OCI-LY7 (cell line): ENCODE data around the gene IQGAP2. TPM values are rescaled to one million over a fixed set of nuclear protein-coding genes. Genes with fewer than 3 reads are reported as not detected.

Source experiments
- BruUV-seq: library from RNA; stranded (reverse); fragments of 400-500 nt; replicated peaks from 2 replicates; lab custom pipeline; 2021; lab: Mats Ljungman, UMichigan
- CTCF ChIA-PET: fragments of 300-600 bp; sonication (Branson Sonifier 250); formaldehyde crosslinking; loops from one replicate; lab custom pipeline; 2022; ENCODE audit warnings: antibody characterized with exemption; ENCODE audit not compliant: unreplicated experiment; lab: Charles Lee
- POLR2A ChIA-PET: fragments of 300-600 bp; sonication (Branson Sonifier 250); formaldehyde crosslinking; loops from one replicate; lab custom pipeline; 2022; ENCODE audit warnings: antibody characterized with exemption; lab: Charles Lee
- DNase-seq: peaks from one replicate; pipeline ENCODE4 v3.0.0-alpha.2; 2015; ENCODE audit warnings: low spot score
- H2AFZ ChIP-seq: fragments of 200-600 bp; sonication (generic), shearing (Covaris generic); 2 replicates; pipeline ENCODE4 v1.6.1; 2014; ENCODE audit warnings: mild to moderate bottlenecking, antibody characterized with exemption, low read length, moderate library complexity
- H3K27ac ChIP-seq: fragments of 200-600 bp; sonication (generic); 2 replicates; pipeline ENCODE4 v1.5.1; 2014; ENCODE audit warnings: mixed run types, low read depth, mild to moderate bottlenecking, moderate library complexity, low read length, inconsistent platforms; ENCODE audit not compliant: poor library complexity, severe bottlenecking
- H3K36me3 ChIP-seq: fragments of 200-600 bp; sonication (generic); 2 replicates; pipeline ENCODE4 v1.6.1; 2014; ENCODE audit warnings: mild to moderate bottlenecking, antibody characterized with exemption, low read length, moderate library complexity, mixed read lengths; ENCODE audit not compliant: insufficient read depth
- H3K4me1 ChIP-seq: fragments of 200-600 bp; sonication (generic); 2 replicates; pipeline ENCODE4 v1.5.1; 2014; ENCODE audit warnings: mild to moderate bottlenecking, low read length; ENCODE audit not compliant: insufficient read depth, poor library complexity, severe bottlenecking
- H3K4me2 ChIP-seq: fragments of 200-600 bp; sonication (generic); 2 replicates; pipeline ENCODE4 v1.6.1; 2014; ENCODE audit warnings: mild to moderate bottlenecking, low read length
- H3K4me3 ChIP-seq: fragments of 200-600 bp; sonication (generic); 2 replicates; pipeline ENCODE4 v1.5.1; 2014; ENCODE audit warnings: mild to moderate bottlenecking, low read depth, low read length; ENCODE audit not compliant: poor library complexity, severe bottlenecking
- H3K79me2 ChIP-seq: fragments of 200-600 bp; sonication (generic); 2 replicates; pipeline ENCODE4 v1.6.1; 2016; ENCODE audit warnings: low read depth, mild to moderate bottlenecking, low read length, moderate library complexity, mixed read lengths; ENCODE audit not compliant: insufficient read depth
- H3K9me2 ChIP-seq: fragments of 200-600 bp; sonication (generic); 2 replicates; pipeline ENCODE4 v1.6.1; 2016; ENCODE audit warnings: mild to moderate bottlenecking, low read length, mixed read lengths; ENCODE audit not compliant: insufficient read depth
- H3K9me3 ChIP-seq: fragments of 200-600 bp; sonication (generic); 2 replicates; pipeline ENCODE4 v1.6.1; 2014; ENCODE audit warnings: mild to moderate bottlenecking, mixed run types, low read length, mixed read lengths
- H4K20me1 ChIP-seq: fragments of 200-600 bp; sonication (generic); 2 replicates; pipeline ENCODE4 v1.6.1; 2014; ENCODE audit warnings: mild to moderate bottlenecking, antibody characterized with exemption, low read length, moderate library complexity, mixed read lengths; ENCODE audit not compliant: insufficient read depth
- EZH2phosphoT487 ChIP-seq: fragments of 200-600 bp; sonication (generic); IDR thresholded peaks from 2 replicates; pipeline ENCODE4 v1.6.1; 2018; ENCODE audit warnings: low read depth, borderline replicate concordance, mild to moderate bottlenecking, mixed run types, antibody characterized with exemption, low read length, moderate library complexity, mixed read lengths
- intact Hi-C: fragments of 100-400 bp; cut with micrococcal nuclease; formaldehyde crosslinking; loops from one replicate; pipeline ENCODE4 v1.10.0; 2022; ENCODE audit not compliant: unreplicated experiment
- total RNA-seq, 2 experiments: library from RNA; depleted of rRNA in 1 of 2; stranded (reverse); fragments of >200 nt in 1 of 2; shearing (Covaris generic) in 1 of 2; gene quantifications; 2 replicates each; pipeline ENCODE4 v1.2.3, GENCODE V29; 2014 to 2022
- TF ChIP-seq, protein P1 (sequence below): fragments of 200-600 bp; sonication (generic); conservative IDR thresholded peaks from 2 replicates; pipeline ENCODE4 v1.5.1; 2014; ENCODE audit warnings: mild to moderate bottlenecking, antibody characterized with exemption, low read length, moderate library complexity, mixed read lengths

IQGAP2 gene
- total RNA-seq, 2 experiments from 2014 or later, result 30.0 to 50.2 TPM

DNA sequence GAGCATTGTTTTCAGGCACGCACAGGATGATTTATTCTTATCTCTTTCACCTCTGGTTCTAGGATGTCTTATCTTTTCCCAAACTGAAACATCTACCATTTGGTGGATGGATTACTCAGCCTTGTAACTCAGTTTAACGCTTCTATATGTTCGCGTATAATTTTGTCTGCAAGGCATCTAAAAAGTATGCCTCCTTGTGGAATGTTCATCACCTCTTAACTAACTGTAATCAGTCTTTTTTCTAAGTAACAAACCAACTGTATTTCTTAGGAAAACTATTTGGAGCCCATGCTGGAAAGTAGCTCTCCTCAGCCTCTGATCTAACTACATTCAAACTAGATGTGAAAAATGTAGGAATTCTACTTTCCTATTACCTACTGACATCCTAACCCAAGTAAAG, 231.6 kb downstream of the IQGAP2 start:
- Histone ChIP-seq H3K36me3 (peaks cover 32% of the 10 kb centered on the region), H4K20me1 (no peaks in the 10 kb centered on the region), H2AFZ (no peak overlapping the region), H3K27ac (no peak overlapping the region), H3K4me1 (peaks cover 15% of the 10 kb centered on the region), H3K4me3 (no peak overlapping the region), H3K9me2 (no peaks in the 10 kb centered on the region), H3K4me2 (no peak overlapping the region), H3K9me3 (no peaks in the 10 kb centered on the region), H3K79me2 (no peaks in the 10 kb centered on the region)
- CTCF ChIA-PET, result no interaction called here
- no TSS peak for BruUV-seq
- no peak for DNase-seq
- POLR2A ChIA-PET, result interaction anchor here (0.7 to 1.0 kb wide), 4 partner anchors 11 to 1864 kb away, joined by 3 to 5 read pairs (median 3); no protein-coding TSS in a partner anchor
- intact Hi-C loops, result no loop called here
- no peak for TF ChIP-seq EZH2phosphoT487
- TF ChIP-seq, protein P1, sequence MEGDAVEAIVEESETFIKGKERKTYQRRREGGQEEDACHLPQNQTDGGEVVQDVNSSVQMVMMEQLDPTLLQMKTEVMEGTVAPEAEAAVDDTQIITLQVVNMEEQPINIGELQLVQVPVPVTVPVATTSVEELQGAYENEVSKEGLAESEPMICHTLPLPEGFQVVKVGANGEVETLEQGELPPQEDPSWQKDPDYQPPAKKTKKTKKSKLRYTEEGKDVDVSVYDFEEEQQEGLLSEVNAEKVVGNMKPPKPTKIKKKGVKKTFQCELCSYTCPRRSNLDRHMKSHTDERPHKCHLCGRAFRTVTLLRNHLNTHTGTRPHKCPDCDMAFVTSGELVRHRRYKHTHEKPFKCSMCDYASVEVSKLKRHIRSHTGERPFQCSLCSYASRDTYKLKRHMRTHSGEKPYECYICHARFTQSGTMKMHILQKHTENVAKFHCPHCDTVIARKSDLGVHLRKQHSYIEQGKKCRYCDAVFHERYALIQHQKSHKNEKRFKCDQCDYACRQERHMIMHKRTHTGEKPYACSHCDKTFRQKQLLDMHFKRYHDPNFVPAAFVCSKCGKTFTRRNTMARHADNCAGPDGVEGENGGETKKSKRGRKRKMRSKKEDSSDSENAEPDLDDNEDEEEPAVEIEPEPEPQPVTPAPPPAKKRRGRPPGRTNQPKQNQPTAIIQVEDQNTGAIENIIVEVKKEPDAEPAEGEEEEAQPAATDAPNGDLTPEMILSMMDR, result no peak

DNA sequence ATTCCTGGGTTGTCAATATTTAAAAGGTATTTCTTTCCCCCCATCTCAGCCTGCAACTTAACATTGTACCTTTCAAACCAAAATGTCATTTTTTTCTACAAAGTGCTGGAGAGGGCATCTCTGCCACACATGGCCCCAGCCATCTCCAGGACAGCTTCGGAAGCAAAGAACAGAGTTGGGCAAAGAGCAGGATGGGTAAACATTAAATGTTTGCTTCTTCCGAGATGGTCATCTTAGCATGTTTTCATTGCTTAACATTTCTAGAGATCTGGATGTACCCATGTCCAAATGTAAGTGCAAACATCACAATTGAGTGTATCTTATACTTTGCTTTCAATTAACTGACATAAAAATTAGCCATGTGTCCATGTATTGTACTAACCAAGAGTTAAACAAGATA, 234.4 kb downstream of the IQGAP2 start:
- H4K20me1 ChIP-seq, result no peaks in the 10 kb centered on the region
- ChIA-PET CTCF (no interaction called here), POLR2A (interaction anchor here (1.0 to 1.6 kb wide), 4 partner anchors 10 to 328 kb away, joined by 3 to 5 read pairs (median 3); no protein-coding TSS in a partner anchor)
- H3K4me3 ChIP-seq, result no peak overlapping the region
- no peak overlapping the region for H3K27ac ChIP-seq
- BruUV-seq, result no TSS peak
- no peak for TF ChIP-seq EZH2phosphoT487
- TF ChIP-seq, protein P1, result no peak
- peaks cover 44% of the 10 kb centered on the region for H3K36me3 ChIP-seq
- peaks cover 15% of the 10 kb centered on the region for H3K4me1 ChIP-seq
- H3K4me2 ChIP-seq, result no peak overlapping the region
- no peak for DNase-seq
- no peak overlapping the region for H2AFZ ChIP-seq
- no peaks in the 10 kb centered on the region for H3K9me2 ChIP-seq
- intact Hi-C loops, result no loop called here
- no peaks in the 10 kb centered on the region for H3K79me2 ChIP-seq
- H3K9me3 ChIP-seq, result no peaks in the 10 kb centered on the region

DNA sequence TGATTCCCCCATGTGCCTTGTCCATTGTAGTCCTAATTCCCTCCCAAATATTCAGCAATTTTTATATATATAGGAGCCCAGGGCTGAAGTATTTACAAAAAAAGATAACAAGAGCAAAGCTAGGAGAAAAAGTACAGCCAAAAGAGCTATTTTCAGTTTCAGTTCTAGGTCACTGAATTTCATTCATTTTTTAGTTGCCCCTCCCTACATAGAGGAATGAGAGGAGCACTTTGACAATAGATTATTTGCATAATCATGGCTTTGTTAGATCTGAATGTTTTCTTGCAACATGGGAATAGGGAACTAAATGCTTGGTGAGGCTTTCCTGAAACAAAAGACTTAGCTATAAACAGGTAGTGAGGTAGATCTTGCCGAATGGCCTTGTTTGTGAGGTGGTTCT, 235.4 kb downstream of the IQGAP2 start:
- no TSS peak for BruUV-seq
- CTCF ChIA-PET, result no interaction called here
- Histone ChIP-seq H3K36me3 (peaks cover 42% of the 10 kb centered on the region), H3K4me3 (no peak overlapping the region), H3K27ac (no peak overlapping the region), H4K20me1 (no peaks in the 10 kb centered on the region), H3K79me2 (no peaks in the 10 kb centered on the region), H3K9me3 (no peaks in the 10 kb centered on the region), H3K9me2 (no peaks in the 10 kb centered on the region), H3K4me1 (peaks cover 15% of the 10 kb centered on the region), H2AFZ (no peak overlapping the region), H3K4me2 (no peak overlapping the region)
- TF ChIP-seq, protein P1, result no peak
- TF ChIP-seq EZH2phosphoT487, result no peak
- intact Hi-C loops, result no loop called here
- POLR2A ChIA-PET, result interaction anchor here (0.6 to 1.6 kb wide), 3 partner anchors 11 to 751 kb away, joined by 3 to 5 read pairs (median 3); no protein-coding TSS in a partner anchor
- no peak for DNase-seq
